Activated gamma-delta T cell treated with anti-CD3 and anti-CD28 coated beads, Interleukin-2, amount 50 U/mL, for 16 hours (primary cell): ENCODE data around the gene C12orf57.
"Not testable (repeated sequence)": the region's sequence is repeated elsewhere in the genome, so short reads cannot be mapped to it uniquely, and the experiment has no call there.

Experiments
- DNase-seq: peaks from one replicate; pipeline ENCODE4 v3.0.0-alpha.2; 2020; ENCODE audit warnings: low read depth

The C12orf57 gene

GRCh38 chr12:6943722-6944380 lies at the start of gene C12orf57, which contains the start of gene RNU7-1:
TSS of gene C12orf57 (plus strand) at chr12:6944022. CDS start at chr12:6944122, 100 bp downstream.
TSS of gene RNU7-1 (plus strand) at chr12:6943816.
- peak; percentile 60 for DNase-seq

DNA sequence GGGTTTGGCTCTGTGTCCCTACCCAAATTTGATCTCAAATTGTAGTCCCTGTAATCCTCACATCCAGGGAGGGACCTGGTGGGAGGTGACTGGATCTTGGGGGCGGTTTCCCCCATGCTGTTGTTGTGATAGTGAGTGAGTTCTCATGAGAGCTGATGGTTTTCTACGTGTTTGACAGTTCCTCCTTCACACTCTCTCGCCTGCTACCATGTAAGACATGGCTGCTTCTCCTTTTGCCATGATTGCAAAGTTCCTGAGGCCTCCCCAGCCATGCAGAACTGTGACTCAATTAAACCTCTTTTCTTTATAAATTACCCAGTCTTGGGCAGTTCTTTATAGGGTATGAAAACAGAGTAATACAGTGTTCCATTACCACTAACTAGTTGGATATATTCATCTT lies 49.5 kb upstream of the C12orf57 start:
- DNase-seq, result no peak

GRCh38 chr12:6896846-6897435 lies 46.9 kb upstream of the C12orf57 start:
- no peak for DNase-seq

DNA sequence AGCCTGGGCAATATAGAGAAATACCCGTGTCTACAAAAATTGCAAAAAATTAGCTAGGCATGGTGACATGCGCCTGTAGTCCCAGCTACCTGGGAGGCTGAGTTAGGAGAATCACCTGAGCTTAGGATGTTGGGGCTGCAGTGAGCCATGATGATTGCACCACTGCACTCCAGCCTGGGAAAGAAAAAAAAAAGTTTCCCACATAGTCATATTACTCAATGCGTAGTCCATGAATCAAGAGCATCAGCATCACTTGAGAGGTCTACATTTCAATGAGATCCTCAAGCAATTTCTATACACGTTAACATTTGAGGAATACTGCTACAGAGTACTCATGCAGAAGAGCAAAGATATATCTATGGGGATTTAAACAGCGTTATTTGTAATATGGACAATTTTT lies 44.4 kb upstream of the C12orf57 start:
- DNase-seq, result no peak

DNA sequence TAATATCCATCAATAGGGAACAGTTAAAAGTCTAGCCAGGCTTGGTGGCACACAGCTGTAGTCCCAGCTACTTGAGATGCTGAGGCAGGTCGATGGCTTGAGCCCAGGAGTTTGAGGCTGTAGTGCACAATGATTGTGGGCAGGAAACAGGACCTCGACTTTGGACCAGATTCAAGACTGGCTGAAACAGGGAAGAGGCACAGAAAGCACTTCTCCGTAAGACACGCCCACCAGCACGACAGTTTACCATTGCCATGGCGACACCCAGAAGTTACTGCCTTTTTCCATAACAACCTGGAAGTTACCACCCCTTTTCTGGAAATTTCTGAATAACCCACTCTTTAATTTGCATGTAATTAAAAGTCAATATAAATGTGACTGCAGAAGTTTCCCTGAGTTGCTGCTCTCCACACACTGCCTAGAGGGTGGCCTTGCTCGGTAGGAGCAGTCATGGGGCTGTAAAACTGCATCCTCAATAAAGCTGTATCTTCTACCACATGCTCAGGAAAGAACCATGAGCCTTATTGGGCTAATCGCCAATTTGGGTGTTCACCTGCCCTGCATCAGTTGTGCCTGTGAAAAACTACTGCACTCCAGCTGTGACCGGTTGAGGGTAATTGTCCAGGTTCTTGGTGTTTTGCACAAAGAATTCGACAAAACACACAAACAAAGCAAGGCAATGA lies 43.8 kb upstream of the C12orf57 start:
- no peak for DNase-seq

DNA sequence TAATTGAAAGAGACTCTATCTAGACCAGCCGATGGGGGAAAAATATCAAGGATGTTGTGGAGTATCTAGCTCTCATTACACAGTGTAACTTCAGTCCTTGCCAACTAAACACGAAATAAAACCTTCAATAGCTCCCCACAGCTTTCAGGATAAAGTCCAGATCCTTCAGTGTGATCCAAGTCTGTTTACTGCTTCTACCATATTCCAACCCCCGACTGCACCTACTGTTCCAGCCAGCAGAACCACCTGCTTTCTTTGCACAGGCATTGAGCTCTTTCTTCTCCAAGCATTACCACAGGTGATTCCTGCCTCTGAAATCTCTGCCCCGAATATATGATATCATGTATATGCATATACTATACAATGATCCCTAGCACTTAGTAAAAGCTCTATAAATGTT lies 41.4 kb upstream of the C12orf57 start:
- DNase-seq, result no peak

DNA sequence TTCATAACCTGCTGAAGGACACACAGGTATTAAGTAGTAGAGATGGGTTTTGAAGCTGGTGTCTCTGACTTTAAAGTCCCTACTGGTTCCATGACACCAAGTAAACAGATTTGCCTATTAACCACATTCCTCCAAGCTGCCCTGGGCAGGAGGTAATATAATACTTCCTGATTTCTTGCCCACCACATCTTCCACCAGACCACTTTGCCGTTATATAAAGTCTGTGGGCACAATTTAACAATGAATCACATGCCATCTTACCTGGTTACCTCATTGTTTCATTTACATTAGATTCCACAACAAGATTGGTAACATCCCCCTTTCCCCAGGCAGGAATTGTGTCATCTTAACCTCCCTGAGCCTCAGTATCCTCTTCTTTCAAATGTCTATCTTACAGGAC lies 40.1 kb upstream of the C12orf57 start:
- DNase-seq, result no peak

DNA sequence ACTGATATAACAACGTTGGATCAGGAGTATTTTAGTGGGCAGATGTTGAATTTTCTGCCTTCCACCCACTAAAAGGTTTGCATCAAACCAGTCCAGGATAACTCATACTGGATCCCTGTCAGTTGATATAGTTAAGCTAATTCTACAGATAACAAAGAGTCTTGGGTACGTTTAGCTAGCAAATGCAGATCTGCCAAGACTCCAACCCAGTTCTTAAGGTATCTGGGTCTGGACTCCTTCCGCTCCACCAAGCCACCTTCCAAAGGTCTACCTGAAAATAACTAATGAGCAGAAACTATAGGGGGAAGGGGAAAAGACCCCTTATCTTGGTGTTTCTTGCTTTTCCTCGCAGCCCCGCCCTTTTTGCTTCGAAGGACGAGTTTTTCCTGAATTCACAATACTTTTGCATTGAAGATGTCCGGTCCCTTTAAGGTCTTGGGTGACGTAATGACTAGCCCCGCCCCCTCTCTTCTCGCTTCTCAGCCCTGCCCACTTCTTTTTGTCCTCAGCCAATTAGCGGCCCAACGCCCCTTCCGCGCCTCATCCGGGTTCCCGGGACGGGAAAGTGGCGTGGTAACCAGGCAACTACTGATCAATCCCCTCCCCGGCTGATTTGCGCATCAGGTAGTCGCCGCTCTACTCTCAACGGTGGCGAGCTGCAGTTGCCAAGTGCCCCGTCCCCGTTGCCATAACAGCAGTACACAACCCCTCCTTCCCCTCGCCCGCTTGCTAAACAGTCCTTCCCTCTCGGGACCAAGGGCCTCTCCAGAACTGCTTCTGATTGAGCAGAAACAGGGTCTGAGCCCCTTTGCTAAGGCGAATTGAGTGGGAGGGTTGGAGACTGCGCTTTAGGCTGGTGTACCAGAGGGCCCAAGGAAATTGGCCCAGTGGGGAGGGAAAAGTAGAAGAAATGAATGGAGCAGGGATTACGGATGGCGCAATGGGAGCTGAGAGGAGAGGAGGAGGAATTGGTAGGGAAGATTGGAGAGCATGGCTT lies 39.2 kb upstream of the C12orf57 start, which contains the start of gene LRRC23:
Gene LRRC23, plus strand, starts transcription at position 543 of the 997 bp plus-strand sequence. CDS start 812 bp downstream, outside the sequence.
- DNase-seq, result peak; percentile 96

- no peak for DNase-seq
Measured at GRCh38 chr12:6905414-6906040, 38.3 kb upstream of the C12orf57 start.

GRCh38 chr12:6908141-6908540 lies 35.7 kb upstream of the C12orf57 start:
- DNase-seq, result not testable (repeated sequence)

- no peak for DNase-seq
Measured at GRCh38 chr12:6909421-6910145, 34.2 kb upstream of the C12orf57 start.

DNA sequence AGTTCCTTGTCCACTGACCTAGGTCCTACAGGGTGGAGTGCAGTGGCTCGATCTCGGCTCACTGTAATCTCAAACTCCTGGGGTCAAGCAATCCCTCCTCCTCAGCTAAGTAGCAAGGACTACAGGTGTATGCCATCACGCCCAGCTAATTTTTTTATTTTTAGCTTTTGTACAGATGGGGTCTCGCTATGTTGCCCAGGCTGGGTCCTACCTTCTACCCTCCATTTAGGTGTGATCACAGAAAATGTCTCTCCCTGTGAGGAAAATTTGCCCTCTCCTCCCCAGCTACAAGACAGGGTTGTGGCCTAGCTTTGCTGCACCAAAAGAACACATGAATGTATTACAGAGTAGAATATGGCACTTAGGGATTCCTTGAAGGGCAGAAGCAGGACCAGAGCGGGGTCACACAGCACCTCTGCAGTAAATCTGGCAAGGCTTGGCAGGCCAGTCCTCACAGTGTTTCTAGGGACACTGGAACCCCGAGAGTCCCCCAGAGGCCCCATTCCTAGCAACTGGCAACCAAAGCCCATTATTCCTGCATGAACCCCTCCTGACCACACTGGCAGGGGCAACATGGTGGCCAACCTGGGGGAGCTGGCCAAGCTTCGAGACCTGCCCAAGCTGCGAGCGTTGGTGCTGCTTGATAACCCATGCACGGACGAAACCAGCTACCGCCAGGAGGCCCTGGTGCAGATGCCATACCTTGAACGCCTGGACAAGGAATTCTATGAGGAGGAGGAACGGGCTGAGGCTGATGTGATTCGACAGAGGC lies 31.5 kb upstream of the C12orf57 start:
- no peak for DNase-seq

DNA sequence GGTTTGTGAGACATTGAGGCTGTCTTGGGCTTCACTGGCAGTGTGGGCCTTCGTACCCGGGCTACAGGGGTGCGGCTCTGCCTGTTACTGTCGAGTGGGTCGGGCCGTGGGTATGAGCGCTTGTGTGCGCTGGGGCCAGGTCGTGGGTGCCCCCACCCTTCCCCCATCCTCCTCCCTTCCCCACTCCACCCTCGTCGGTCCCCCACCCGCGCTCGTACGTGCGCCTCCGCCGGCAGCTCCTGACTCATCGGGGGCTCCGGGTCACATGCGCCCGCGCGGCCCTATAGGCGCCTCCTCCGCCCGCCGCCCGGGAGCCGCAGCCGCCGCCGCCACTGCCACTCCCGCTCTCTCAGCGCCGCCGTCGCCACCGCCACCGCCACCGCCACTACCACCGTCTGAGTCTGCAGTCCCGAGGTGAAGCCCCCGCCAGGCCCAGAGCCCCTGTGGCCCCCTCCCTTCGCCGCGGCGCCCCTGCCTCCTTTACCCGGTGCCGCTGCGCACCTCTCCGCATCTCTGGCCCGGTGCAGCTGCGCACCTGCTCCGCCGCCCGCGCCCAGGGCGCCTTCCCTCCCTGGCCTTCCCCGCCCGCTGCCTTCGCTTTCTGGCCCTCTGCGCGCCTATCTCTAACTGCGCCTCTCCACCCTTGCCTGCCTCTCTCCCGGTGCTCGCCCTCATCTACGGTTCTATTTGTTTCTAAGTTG lies 29.4 kb upstream of the C12orf57 start, which contains the start of gene ENO2:
Gene ENO2, plus strand, starts transcription at position 335 of the 701 bp plus-strand sequence. CDS start 1,253 bp downstream, outside the sequence.
- DNase-seq, result peak; percentile 69

- DNase-seq, result no peak
Measured at GRCh38 chr12:6914947-6915788, 28.7 kb upstream of the C12orf57 start.

GRCh38 chr12:6915789-6916285 lies 28.0 kb upstream of the C12orf57 start:
- DNase-seq, result no peak

DNA sequence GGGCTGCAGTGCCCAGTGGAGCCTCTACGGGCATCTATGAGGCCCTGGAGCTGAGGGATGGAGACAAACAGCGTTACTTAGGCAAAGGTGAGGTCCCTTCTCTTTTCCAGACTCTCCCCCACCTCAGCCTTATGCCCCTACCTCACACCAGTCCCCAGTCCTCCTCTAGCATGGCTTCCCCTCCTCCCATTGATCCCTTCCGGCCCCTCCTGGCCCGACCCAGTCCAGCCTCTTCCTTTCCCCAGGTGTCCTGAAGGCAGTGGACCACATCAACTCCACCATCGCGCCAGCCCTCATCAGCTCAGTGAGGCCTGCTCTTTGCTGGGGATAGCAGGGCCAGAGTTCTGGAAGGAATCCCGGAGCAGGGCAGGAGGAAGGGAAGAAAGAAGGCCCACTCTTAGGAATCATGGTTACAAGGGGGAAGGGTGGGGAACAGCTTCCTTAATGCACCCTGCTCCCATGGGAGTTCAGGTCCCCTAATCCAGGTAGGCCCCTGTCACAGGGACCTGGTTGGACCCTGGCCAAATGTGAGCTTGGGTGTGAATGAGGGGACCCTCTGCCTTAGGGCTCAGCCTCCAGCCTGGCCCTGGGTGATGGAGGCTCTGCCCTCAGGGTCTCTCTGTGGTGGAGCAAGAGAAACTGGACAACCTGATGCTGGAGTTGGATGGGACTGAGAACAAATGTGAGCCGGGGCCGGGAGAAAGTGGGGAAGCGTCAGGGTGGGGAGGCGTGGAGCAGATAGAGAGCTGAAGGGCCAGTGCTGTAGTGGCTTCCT lies 27.2 kb upstream of the C12orf57 start:
- DNase-seq, result no peak
